GM20431 (cell line): ENCODE measurements around the gene LINC01488.

Experiments used
- in situ Hi-C: fragments of 300-500 bp; cut with MseI, MboI; formaldehyde crosslinking; loops from one replicate; pipeline ENCODE4 v1.15.0; 2020; ENCODE audit warnings: low sequenced_read_pairs; ENCODE audit not compliant: unreplicated experiment

Gene LINC01488

GRCh38 chr11:69444381-69445130 is 36.9 kb upstream of the LINC01488 start:
- in situ Hi-C loops = no loop called here

- in situ Hi-C loops = no loop called here
Measured at GRCh38 chr11:69445131-69445470, 36.4 kb upstream of the LINC01488 start.

DNA sequence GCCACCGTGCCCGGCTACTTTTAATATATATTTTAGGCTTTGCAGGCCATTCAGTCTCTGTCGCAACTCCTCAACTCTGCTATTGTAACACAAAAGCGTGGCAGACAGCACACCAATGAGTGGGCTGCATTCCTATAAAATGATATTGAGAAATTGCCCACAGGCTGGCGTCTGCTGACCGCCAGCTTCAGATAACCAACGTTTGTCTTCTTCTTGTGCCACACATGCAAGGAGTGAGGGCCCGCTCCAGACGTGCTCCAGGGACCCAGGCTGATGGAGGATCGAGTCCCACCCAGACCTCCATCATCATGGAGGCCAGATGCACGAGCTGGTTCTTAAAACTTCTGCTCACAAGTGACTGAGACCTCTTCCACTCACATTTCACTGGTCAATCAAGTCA is 35.4 kb upstream of the LINC01488 start:
- in situ Hi-C loops = no loop called here

DNA sequence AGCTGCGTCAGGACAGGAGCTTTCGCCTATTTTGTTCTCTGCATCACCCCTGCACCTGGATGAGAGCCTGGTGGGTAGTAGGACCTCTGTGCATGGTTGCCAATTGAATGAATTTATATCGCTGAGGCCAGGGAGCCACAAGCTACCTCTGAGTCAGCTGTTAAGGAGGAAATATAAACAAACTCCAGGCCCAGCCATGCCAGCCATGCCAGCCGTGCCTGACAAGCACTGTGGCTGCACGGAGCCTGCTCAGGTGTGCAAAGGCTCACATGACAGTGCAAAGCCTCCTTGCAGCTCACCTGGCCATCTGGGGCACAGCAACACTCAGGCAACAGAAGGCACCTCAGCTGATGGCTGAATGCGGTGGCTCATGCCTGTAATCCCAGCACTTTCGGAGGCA is 33.7 kb upstream of the LINC01488 start:
- in situ Hi-C loops = no loop called here

DNA sequence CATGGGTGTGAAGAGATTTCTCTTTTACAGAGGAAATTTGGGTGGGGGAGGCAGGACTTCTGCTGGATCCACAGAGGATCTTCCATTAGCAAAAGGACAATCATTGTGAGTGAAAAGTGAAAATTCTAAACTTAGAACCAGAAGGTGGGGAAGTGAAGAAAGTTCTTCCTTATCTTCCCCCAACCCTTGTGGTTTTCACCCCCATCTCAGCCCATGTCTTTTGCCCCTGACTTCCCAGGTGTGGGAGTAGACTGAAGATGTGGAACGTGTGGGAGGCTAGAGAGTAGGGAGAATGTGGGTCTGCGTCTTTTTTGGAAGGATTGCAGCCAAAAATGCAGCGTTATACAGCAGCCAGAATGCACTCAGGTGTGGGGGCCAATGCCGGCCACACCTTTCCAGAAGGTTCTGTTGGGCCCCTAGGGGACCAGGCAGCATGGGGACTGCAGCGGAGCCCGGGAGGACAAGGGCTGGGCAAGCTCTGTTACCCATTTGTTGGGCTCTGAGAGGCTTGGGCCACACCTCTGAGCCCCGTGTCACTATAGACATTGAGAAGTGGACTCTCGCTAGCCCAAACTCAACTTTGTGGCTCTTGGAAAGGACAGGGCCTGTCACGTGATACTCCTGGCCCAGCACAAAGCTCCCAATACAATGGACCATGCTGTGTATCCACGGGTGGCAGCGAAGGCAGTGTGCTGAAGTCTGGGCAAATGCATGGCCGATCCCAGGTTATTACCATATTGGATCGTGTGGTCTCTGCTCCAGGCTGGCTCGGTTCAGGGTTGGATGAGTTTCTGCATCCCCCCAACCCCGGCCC is 32.8 kb upstream of the LINC01488 start:
- in situ Hi-C loops = no loop called here

- in situ Hi-C loops = no loop called here
Measured at GRCh38 chr11:69449320-69450063, 32.0 kb upstream of the LINC01488 start.

DNA sequence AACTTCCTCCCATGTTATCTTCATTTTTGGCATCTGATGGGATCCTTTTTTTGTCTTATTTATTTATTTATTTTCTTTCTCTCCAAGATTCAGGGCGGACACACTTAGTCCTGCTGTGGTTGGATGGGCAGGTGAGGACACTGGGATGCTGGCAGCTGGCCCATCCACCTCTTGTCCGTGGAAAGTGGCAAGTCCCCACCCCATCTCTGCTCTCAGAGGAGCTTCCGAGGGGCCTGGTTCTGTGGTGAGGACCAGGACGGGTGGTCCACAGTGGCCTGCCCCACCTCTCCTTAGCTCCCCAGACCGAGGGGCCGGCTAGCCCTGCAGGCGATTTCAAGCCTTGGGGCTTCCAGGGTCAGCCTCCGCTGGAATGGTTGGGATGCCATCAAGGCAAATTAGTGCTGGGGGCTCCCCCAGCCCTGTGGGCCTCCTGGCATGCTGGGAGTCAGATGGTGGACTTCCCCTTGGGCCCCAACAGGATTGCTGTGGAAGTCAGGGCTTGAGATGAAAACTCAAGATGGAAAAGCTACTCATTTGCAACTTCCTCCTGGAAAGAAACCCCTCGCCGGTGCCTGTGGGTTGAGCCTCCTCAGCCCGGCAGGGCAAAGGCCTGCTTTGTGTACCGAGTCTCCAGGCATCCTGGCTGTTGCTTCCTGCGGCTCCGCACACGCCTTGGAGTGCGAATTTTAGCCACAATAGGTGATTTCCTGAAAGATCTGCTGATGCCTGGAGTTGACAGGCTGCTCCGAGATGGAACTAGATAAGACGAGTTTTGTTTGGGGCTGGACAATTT is 31.2 kb upstream of the LINC01488 start:
- in situ Hi-C loops = no loop called here

GRCh38 chr11:69450857-69451220 is 30.6 kb upstream of the LINC01488 start:
- in situ Hi-C loops = no loop called here

DNA sequence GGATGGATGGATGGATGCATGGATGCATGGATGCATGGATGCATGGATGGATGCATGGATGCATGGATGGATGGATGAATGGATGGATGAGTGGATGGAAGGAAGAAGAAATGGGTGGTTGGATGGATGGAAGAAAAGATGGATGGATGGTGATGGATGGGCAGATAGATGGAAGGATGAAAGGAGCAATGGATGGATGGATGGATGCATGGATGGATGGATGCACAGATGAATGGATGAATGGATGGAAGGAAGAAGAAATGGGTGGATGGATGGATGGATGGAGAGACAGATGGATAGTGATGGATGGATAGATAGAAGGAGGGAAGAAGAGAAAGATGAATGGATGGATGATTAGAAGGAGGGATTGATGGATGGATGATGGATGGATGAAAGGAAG is 30.2 kb upstream of the LINC01488 start:
- in situ Hi-C loops = no loop called here

DNA sequence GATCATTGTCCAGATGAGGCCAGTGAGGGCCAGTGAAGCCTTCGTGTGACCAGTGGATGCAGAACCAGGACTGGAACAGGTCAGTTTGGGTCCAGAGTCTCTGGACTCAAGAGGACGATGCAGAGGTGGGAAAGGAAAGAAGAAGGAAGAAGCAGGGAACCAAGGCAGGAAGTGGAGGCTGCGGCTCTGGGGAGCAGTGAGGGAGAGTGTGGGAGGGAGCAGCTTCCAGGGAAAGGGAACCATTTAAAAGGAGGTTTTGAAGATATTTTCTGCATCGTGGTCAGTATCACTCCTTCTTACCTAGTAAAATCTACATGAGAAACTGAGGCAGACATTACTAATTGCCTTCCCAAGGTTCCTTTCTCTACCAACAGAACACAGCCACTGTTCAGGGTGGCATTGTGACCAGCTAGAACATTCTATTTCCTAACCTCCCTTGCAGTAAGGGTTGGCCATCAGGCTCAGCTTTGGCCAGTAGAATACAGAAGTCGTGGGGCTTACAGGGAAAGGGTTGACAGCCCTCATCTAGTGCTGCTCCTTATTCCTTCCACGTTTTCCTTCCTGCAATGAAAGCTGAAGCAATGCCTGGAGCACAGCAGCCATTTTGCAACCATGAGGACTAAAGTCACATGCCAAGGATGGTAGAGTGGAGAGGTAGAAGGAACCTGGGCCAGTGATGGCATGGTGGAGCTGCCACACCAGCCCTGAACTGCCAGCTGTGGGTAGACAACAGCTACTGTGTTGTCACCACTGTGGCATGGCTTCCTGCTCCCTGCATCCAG is 29.1 kb upstream of the LINC01488 start:
- in situ Hi-C loops = no loop called here

DNA sequence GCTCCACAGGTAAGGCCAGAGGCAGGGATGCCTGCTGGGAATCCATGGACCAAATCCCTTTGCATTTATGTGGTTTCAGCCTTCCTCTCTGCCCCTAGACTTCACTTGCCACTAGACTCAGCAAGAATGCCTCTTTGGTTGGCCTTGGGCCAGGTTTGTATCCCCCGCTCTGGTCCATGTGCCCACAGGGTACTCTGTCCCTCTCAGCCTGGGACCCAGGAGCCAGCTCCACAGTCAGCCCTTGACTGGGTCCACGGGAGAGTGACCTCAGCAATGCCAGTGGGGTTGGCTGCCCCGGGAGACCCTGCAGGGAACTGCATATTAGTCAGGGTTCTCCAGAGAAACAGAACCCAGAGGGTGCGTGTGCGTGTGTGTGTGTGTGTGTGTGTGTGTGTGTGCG is 28.3 kb upstream of the LINC01488 start:
- in situ Hi-C loops = no loop called here

GRCh38 chr11:69454018-69454417 is 27.4 kb upstream of the LINC01488 start:
- in situ Hi-C loops = no loop called here

DNA sequence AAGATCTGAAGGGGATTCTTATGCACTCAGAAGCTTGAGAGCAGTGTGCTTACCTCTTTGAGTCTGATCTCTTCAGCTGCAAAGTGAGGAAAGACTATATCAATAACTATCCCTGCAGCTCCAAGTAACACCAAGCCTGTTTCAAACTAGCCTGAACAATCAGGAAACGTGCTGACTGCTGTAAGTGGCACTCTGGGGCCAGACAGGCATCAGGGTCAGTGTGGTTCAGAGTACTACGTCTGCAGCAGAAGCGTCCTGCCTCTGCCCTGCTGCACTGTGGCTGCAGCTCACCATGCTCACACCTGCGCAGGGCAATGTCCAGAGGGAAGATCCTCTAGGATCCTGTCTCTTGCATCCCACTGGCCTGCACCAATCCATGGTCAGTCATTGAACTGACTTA is 25.5 kb upstream of the LINC01488 start:
- in situ Hi-C loops = no loop called here

DNA sequence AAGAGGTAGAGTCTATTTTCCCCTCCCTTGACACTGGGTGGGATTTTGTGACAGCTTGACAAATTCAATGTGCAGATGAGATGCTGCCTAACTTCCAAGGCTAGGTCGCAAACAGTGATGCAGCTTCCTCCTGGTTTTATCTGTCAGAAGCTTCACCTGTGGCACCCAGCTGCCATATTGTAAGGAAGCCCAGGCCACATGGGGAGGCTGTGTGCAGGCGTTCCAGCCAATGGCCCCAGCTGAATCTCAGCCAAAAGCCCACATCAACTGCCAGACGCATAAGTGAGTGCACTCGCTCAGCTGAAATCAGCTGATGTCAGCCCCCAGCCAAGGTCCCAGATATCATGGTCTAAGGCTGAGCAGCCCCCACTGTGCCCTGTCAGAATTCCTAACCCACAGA is 24.8 kb upstream of the LINC01488 start:
- in situ Hi-C loops = no loop called here

DNA sequence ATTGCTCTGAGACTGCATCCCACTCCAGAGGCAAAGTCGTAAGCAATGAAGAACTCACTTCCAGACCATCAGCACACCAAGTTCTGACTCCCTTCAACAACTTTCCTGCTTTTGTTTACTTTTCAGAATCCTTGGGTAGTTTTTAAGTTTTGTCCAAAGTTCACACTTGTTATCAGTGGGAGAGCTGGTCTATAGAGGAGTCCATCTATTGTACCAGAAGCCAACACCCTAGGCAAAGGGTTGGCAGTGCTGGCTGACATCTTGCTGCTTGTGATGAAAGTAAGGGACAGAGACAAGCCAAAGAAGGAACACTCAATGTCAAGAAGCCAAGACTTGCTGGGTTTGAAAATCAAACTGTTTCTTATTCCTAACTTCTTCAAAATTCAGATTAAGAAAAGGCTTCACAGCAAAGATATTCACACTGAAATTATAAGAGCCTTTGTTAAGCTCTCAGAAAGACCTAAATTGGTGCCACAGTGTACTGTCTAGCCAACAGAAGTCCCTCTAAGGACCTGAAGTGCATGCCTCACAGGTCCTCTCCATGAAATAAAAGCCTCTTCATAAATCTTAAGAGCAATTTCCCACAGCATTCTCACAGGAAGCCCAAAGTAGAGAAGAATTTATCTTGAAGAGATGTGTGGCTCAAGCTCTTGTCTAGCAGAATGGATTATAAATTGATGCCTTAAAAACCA is 21.5 kb upstream of the LINC01488 start:
- in situ Hi-C loops = no loop called here

DNA sequence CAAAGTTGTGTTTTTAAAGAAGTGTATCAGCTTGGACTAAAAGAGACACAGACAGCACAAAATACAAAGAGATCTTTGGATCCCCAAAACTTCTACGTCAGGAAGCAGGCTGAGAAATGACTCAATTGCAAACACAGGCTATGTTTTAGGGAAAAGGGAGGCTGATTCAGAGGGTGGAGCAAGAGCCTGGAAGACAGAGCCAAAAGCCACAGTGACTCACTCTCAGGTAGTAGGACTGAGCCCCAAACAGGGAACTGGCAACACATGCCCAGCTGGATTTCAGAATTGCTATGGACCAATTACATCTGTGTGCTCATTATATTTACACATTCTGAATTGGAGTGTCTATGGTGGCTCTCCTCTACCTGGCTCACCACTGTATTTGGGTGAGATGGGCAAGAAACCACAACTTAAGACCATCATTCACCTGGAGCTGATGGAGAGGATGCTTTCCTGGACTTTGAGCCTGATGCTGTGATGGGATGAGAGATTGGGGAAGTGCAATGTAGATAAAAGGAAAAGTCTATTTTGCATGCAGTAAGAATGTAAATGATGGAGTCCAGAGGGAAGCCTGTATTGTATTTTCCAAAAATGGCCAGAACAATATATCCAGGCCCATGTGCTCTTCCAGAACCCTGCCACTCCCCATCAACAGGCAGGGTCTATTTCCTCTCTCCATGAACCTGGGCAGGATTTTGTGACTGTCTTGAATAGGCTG is 20.8 kb upstream of the LINC01488 start:
- in situ Hi-C loops = no loop called here

GRCh38 chr11:69461272-69461962 is 20.0 kb upstream of the LINC01488 start:
- in situ Hi-C loops = no loop called here
